Heart left ventricle (tissue), 16 donors: Measurements from ENCODE around the gene LRP10. TPM values are rescaled to one million over a fixed set of nuclear protein-coding genes. Genes with fewer than 3 reads are reported as not detected.

ENCODE experiments used
- ATAC-seq, 4 donors: fragments of 200-7000 bp; cut with Tn5 transposase; one replicate each; pipeline ENCODE4 v1.9.1; 2020 to 2022; ENCODE audit warnings: moderate library complexity in 4 of 4, mild to moderate bottlenecking in 3 of 4, moderate number of reproducible peaks in 1 of 4
- DNase-seq, 5 donors: peaks; one replicate each; pipeline ENCODE4 v3.0.0-alpha.2; 2020
- H3K27ac ChIP-seq, 12 donors: fragments of 200-600 bp; sonication (generic) in 4 of 12; one replicate each; pipeline versions ENCODE4 v1.5.0 to v1.8.0; 2016 to 2022; ENCODE audit warnings: mild to moderate bottlenecking in 2 of 12
- H3K27me3 ChIP-seq, 9 donors: fragments of 200-600 bp; sonication (generic) in 2 of 9; one replicate each; pipeline versions ENCODE4 v1.5.1 to v1.8.0; 2016 to 2022; ENCODE audit warnings: mild to moderate bottlenecking in 3 of 9
- H3K36me3 ChIP-seq, 9 donors: fragments of 200-600 bp; sonication (generic) in 2 of 9; one replicate each; pipeline versions ENCODE4 v1.5.0 to v1.8.0; 2018 to 2022; ENCODE audit warnings: mild to moderate bottlenecking in 2 of 9
- H3K4me1 ChIP-seq, 12 donors: fragments of 200-600 bp; sonication (generic) in 4 of 12; one replicate each; pipeline versions ENCODE4 v1.5.0 to v1.8.0; 2016 to 2022; ENCODE audit warnings: mild to moderate bottlenecking in 3 of 12
- H3K4me3 ChIP-seq, 12 donors: fragments of 200-600 bp; sonication (generic) in 4 of 12; one replicate each; pipeline versions ENCODE4 v1.5.0 to v1.8.0; 2017 to 2022; ENCODE audit warnings: mild to moderate bottlenecking in 9 of 12, moderate library complexity in 4 of 12
- H3K9me3 ChIP-seq, 12 donors: fragments of 200-600 bp; sonication (generic) in 4 of 12; one replicate each; pipeline versions ENCODE4 v1.5.0 to v1.8.0; 2016 to 2022; ENCODE audit warnings: mild to moderate bottlenecking in 1 of 12
- POLR2A ChIP-seq, 2 donors: fragments of 450-650 bp; IDR thresholded peaks; one replicate each; pipeline ENCODE4 v1.6.1; 2017; ENCODE audit warnings: antibody characterized with exemption in 2 of 2, mild to moderate bottlenecking in 2 of 2, moderate library complexity in 2 of 2
- WGBS, 4 donors: extraction: QIAGEN DNeasy Blood & Tissue Kit in 2 of 4; methylation state at CpG; one replicate each; pipeline versions ENCODE4 v1.1.5 to v1.1.7; 2013 to 2018; 5-methylcytosine and 5-hydroxymethylcytosine counted together
- intact Hi-C, 10 donors: fragments of 100-400 bp; cut with DNase I; formaldehyde crosslinking; loops; one replicate each; pipeline versions ENCODE4 v1.11.1 to v1.14.2; 2022
- polyA plus RNA-seq, 2 donors: library from polyadenylated mRNA; stranded (reverse); fragments of 200-250 nt; gene quantifications; one replicate each; pipeline ENCODE4 v1.2.3, GENCODE V29; 2013
- total RNA-seq, 9 donors: library from RNA; depleted of rRNA in 2 of 9; stranded (reverse); fragments of >200 nt in 2 of 9; fragmentation: NEBNext Ultra II Directional in 3 of 9; extraction: Animal tissue kit (Norgen Biotek cat#: 25700) in 3 of 9; gene quantifications; one replicate each; pipeline versions ENCODE4 v1.1.0 to v1.2.4, GENCODE V29; 2016 to 2023
- TF ChIP-seq, protein P1 (sequence below), 12 donors: fragments of 200-600 bp; sonication (generic) in 4 of 12; IDR thresholded peaks; one replicate each; pipeline versions ENCODE4 v1.5.0 to v1.8.0; 2018 to 2022; ENCODE audit warnings: antibody characterized with exemption in 12 of 12, mild to moderate bottlenecking in 5 of 12
- donor health status: ischemic (EF 13 %, LVEDD 7.1; RV severe dilation, severe dysfunction).
- donor health status: healthy with polysubstance abuse.
- donor health status: DM: no; HTN: yes; CAD: no.
- donor health status: DM: no; HTN: no; CAD: no.
- donor health status: ischemic (EF 25% LVEDD 6.9; RV normal size, moderate dysfunction).
- donor health status: ischemic (EF 25% LVEDD 5.7; RV mildly dilated, moderate dysfunction).
- donor health status: healthy.
- donor health status: DM: yes; HTN: yes; CAD: no.
- donor health status: ischemic (EF 35%, LVEDD 5.7; RV mildly dilated, moderate dysfunction).
- donor health status: nonischemic (EF 11% LVEDD 7.7; RV severe dilation, severe dysfunction).
- donor health status: DM: yes; HTN: yes; CAD: no.
- donor health status: PGD.
- donor health status: ischemic (EF 29% LVEDD 5.4; RV normal size, mild dysfunction).
- donor health status: nonischemic (EF 23%, LVEDD 6.1; RV moderate dilation, normal function).

The LRP10 gene
- total and polyA plus RNA-seq, 11 donors, result 11.0 to 128 (median 64.5) TPM

DNA sequence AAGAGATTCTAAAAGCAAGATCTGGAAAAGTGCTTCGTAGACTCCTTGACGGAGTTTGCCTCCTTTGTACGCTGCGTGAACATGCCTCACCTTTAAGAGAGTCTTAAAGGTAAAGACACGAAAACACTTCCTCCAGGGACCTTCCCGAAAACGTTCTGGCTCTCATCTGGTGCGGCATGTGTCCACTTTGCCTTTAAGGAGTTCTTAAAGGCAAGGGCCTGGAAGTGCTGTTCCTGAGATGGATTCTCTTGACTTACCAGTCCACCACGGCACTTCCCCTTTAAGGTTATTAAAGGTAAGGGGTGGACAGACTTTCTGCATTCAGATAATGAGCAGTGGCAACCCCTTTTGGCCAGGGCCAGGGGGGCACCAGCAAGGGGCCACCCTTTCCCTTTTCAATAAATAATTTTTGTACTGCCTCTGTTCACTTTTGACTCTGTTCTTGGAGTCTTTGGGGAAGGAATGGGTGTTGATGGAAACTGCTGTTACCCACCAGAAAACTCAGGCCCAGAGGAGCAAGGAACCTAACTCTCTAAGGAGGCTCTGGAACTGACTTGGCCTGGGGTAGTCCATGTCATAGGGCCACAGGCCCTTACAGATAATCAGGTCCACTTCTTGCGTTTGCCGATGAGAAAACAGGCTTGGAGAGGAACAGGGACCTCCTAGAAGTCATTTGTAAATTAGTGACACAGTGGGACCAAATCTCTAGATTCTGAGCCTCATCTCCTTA is 15.9 kb downstream of the LRP10 start:
- H3K36me3 ChIP-seq, result no peaks in the 10 kb centered on the region
- H3K4me3 ChIP-seq, result peak overlapping the region; percentile 33 to 73 (median 60)
- H3K4me1 ChIP-seq, result peaks cover 0 to 26% (median 9%) of the 10 kb centered on the region in 12 donors
- H3K27me3 ChIP-seq, result no peaks in the 10 kb centered on the region
- peak overlapping the region in 5 of 12 donors; percentile 2 to 71 (median 39) for H3K27ac ChIP-seq
- no peak for TF ChIP-seq POLR2A (IDR thresholded peaks at IDR 0.05)
- TF ChIP-seq, protein P1, sequence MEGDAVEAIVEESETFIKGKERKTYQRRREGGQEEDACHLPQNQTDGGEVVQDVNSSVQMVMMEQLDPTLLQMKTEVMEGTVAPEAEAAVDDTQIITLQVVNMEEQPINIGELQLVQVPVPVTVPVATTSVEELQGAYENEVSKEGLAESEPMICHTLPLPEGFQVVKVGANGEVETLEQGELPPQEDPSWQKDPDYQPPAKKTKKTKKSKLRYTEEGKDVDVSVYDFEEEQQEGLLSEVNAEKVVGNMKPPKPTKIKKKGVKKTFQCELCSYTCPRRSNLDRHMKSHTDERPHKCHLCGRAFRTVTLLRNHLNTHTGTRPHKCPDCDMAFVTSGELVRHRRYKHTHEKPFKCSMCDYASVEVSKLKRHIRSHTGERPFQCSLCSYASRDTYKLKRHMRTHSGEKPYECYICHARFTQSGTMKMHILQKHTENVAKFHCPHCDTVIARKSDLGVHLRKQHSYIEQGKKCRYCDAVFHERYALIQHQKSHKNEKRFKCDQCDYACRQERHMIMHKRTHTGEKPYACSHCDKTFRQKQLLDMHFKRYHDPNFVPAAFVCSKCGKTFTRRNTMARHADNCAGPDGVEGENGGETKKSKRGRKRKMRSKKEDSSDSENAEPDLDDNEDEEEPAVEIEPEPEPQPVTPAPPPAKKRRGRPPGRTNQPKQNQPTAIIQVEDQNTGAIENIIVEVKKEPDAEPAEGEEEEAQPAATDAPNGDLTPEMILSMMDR (IDR thresholded peaks at IDR 0.05), result no peak
- intact Hi-C loops, result no loop called here
- no peaks in the 10 kb centered on the region for H3K9me3 ChIP-seq
- WGBS, 4 donors, result 33 to 43% (median 36%) methylated on average over 11 of the region's 11 CpGs
- DNase-seq (no peak), ATAC-seq (peak in 2 of 4 donors; percentile 29 to 57)

DNA sequence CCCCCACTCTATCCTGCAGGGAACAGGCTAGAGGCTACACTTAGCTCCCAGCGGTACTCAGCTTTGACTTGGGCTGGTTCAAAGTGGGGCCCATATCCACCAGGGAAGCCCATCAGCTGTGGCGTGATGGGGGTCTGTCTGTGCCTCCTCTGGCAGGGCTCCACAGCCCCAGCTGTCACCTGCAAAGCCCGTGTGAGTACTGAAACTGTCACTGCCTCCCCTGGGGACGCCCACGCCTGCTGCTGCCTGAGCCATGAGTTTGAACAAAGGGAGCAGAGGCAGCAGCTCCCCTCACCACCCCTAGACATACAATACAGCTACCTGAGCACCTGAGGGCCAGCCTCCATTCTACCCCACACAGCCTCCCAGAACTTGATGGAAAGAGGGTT is 16.4 kb downstream of the LRP10 start:
- Histone ChIP-seq H3K27me3 (no peaks in the 10 kb centered on the region), H3K27ac (no peak overlapping the region), H3K36me3 (no peaks in the 10 kb centered on the region), H3K4me3 (peak overlapping the region in 3 of 12 donors; percentile 55 to 73 (median 65)), H3K4me1 (peaks cover 0 to 22% (median 8%) of the 10 kb centered on the region in 12 donors), H3K9me3 (no peaks in the 10 kb centered on the region)
- ATAC-seq, result no peak
- DNase-seq, result no peak
- TF ChIP-seq POLR2A (IDR thresholded peaks at IDR 0.05), result no peak
- TF ChIP-seq, protein P1 (IDR thresholded peaks at IDR 0.05), result no peak
- 65 to 83% (median 81%) methylated on average over 5 of the region's 5 CpGs for WGBS, 4 donors
- intact Hi-C loops, result no loop called here

DNA sequence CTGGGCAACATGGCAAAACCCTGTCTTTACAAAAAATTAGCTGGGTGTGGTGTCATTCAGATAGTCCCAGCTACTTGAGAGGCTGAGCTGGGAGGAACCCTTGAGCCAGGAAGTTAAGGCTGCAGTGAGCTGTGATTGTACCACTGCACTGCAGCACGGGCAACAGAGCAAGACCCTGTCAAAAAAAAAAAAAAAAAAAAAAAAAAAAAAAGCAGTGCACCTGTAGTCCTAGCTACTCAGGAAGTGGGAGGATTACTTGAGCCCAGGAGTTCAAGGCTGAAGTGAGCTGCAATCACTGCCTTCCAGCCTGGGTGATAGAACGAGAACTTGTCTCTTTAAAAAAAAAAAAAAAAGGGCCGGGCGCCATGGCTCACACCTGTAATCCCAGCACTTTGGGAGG is 17.1 kb downstream of the LRP10 start:
- ATAC-seq, result no peak
- WGBS, 4 donors, result 74 to 89% (median 81%) methylated on average over 4 of the region's 4 CpGs
- intact Hi-C loops, result no loop called here

DNA sequence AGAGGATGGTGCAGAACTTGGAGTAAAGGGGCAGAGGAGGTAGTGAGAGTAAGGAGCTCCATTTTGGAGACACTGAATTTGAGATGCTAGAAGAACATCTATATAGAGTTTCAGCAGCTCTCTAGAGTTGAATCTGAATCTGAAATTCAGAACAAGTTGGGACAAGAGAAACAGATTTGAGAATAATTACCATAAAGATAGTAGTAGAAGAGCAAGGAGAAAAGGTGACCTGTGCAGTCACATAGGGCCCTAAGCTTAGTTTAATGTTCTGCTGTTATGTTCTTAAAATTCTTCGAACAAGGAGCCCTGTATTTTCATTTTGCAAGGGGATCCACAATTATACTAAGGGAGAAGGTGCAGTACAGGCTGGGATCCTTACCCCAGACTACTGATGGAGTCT is 18.9 kb downstream of the LRP10 start:
- no peak overlapping the region for H3K4me3 ChIP-seq
- WGBS, 4 donors, result 83 to 90% (median 87%) methylated on average over 1 of the region's 1 CpG
- no peaks in the 10 kb centered on the region for H3K27me3 ChIP-seq
- ATAC-seq, result no peak
- H3K27ac ChIP-seq, result no peak overlapping the region
- peaks cover 0 to 20% (median 8%) of the 10 kb centered on the region in 12 donors for H3K4me1 ChIP-seq
- intact Hi-C loops, result no loop called here
- DNase-seq, result no peak
- TF ChIP-seq POLR2A (IDR thresholded peaks at IDR 0.05), result no peak
- TF ChIP-seq, protein P1 (IDR thresholded peaks at IDR 0.05), result no peak
- no peaks in the 10 kb centered on the region for H3K9me3 ChIP-seq
- no peaks in the 10 kb centered on the region for H3K36me3 ChIP-seq

More for the DNA sequence above, 17.1 kb downstream of the LRP10 start:
- peaks cover 0 to 20% (median 8%) of the 10 kb centered on the region in 12 donors for H3K4me1 ChIP-seq
- DNase-seq, result no peak
- H3K27ac ChIP-seq, result no peak overlapping the region
- H3K27me3 ChIP-seq, result no peaks in the 10 kb centered on the region
- TF ChIP-seq, protein P1 (IDR thresholded peaks at IDR 0.05), result no peak
- no peak for TF ChIP-seq POLR2A (IDR thresholded peaks at IDR 0.05)
- H3K9me3 ChIP-seq, result no peaks in the 10 kb centered on the region
- no peak overlapping the region for H3K4me3 ChIP-seq
- no peaks in the 10 kb centered on the region for H3K36me3 ChIP-seq
